Endodermal cell (in vitro differentiated cells): ENCODE measurements around the gene ADD1. TPM values are rescaled to one million over a fixed set of nuclear protein-coding genes. Genes with fewer than 3 reads are reported as not detected.
"Not testable (repeated sequence)": the region's sequence is repeated elsewhere in the genome, so short reads cannot be mapped to it uniquely, and the experiment has no call there.

ENCODE experiments used
- DNase-seq: peaks from one replicate; pipeline ENCODE4 v3.0.0-alpha.2; 2017
- H3K27ac ChIP-seq: 2 replicates; pipeline ENCODE4 v1.5.1; 2013; ENCODE audit warnings: mild to moderate bottlenecking, low read depth, low read length, moderate library complexity
- H3K27me3 ChIP-seq: 2 replicates; pipeline ENCODE4 v1.6.1; 2013; ENCODE audit warnings: mild to moderate bottlenecking, low read length, moderate library complexity; ENCODE audit not compliant: insufficient read depth, control insufficient read depth, poor library complexity, severe bottlenecking
- H3K36me3 ChIP-seq: 2 replicates; pipeline ENCODE4 v1.7.0; 2013; ENCODE audit warnings: mild to moderate bottlenecking, low read length, moderate library complexity; ENCODE audit not compliant: control insufficient read depth, insufficient read depth
- H3K4me1 ChIP-seq: one replicate; pipeline ENCODE4 v1.7.0; 2013; ENCODE audit warnings: low read length; ENCODE audit not compliant: control insufficient read depth, insufficient read depth
- H3K4me3 ChIP-seq: 2 replicates; pipeline ENCODE4 v1.5.1; 2013; ENCODE audit warnings: mild to moderate bottlenecking, low read length, moderate library complexity
- H3K9ac ChIP-seq: 2 replicates; pipeline ENCODE4 v1.6.1; 2013; ENCODE audit warnings: mild to moderate bottlenecking, low read length, moderate library complexity; ENCODE audit not compliant: poor library complexity, severe bottlenecking; ENCODE audit errors: extremely low read depth
- H3K9me3 ChIP-seq: 2 replicates; pipeline ENCODE4 v1.6.1; 2013; ENCODE audit warnings: mild to moderate bottlenecking, low read length, moderate library complexity; ENCODE audit not compliant: control insufficient read depth
- H3K27ac Mint-ChIP-seq: 2 replicates; pipeline ENCODE4 v1.8.0; 2020; ENCODE audit warnings: mixed read lengths
- H3K27me3 Mint-ChIP-seq: 2 replicates; pipeline ENCODE4 v1.8.0; 2021; ENCODE audit warnings: mild to moderate bottlenecking, mixed read lengths; ENCODE audit not compliant: insufficient read depth
- H3K36me3 Mint-ChIP-seq: 2 replicates; pipeline ENCODE4 v1.8.0; 2020; ENCODE audit warnings: low read depth, mixed read lengths
- H3K4me1 Mint-ChIP-seq: 2 replicates; pipeline ENCODE4 v1.8.0; 2020; ENCODE audit warnings: mixed read lengths
- H3K4me3 Mint-ChIP-seq: 2 replicates; pipeline ENCODE4 v1.8.0; 2020; ENCODE audit warnings: mild to moderate bottlenecking, moderate library complexity, mixed read lengths
- H3K9me3 Mint-ChIP-seq: 2 replicates; pipeline ENCODE4 v1.8.0; 2020; ENCODE audit warnings: mild to moderate bottlenecking, mixed read lengths
- WGBS, 2 experiments: methylation state at CpG; one replicate each; pipeline versions ENCODE4 v1.1.5 to v1.1.7; 2013; ENCODE audit warnings: missing lambda C conversion rate in 2 of 2, mixed read lengths in 1 of 2; ENCODE audit not compliant: insufficient coverage in 1 of 2, insufficient read length in 1 of 2; 5-methylcytosine and 5-hydroxymethylcytosine counted together
- total RNA-seq, 2 donors: library from RNA; stranded (reverse); fragmentation: NEBNext Ultra II Directional in 1 of 2; extraction: Animal tissue kit (Norgen Biotek cat#: 25700) in 1 of 2; gene quantifications; 2 replicates in 1 of 2; 3 replicates in 1 of 2; pipeline ENCODE4 v1.2.1, GENCODE V29; 2021
- TF ChIP-seq, protein P1 (sequence below): fragments of 200-600 bp; sonication (generic); conservative IDR thresholded peaks from 2 replicates; pipeline ENCODE4 v1.5.0; 2021; ENCODE audit warnings: antibody characterized with exemption, mild to moderate bottlenecking

ADD1 gene
- total RNA-seq, 2 donors from 2014 or later = 231 to 257 TPM

DNA sequence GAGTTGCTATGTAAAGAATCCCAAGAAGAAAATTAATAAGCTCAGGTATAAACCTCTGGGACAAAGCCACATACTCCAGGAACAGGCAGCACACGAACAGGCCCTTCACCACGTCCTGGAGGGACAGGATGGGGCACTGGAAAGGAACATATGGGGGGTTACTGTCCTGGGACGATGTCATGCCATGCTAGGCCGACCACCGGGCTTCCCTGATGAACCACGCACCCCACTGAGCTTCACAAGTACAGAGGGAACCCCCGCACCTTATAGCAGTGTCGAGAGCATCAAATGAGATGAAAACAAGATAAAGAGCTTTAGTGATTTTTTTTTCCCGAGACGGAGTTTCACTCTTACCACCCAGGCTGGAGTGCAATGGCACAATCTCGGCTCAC is 100.4 kb downstream of the ADD1 start:
- no peaks in the 10 kb centered on the region for H3K4me1 Mint-ChIP-seq
- H3K4me3 Mint-ChIP-seq = no peak overlapping the region
- no peak overlapping the region for H3K27ac ChIP-seq
- no peak overlapping the region for H3K27ac Mint-ChIP-seq
- H3K9me3 Mint-ChIP-seq = no peaks in the 10 kb centered on the region
- no peak overlapping the region for H3K9ac ChIP-seq
- H3K4me3 ChIP-seq = no peak overlapping the region
- H3K27me3 ChIP-seq = no peaks in the 10 kb centered on the region
- H3K36me3 ChIP-seq = peaks cover 91% of the 10 kb centered on the region
- WGBS, 2 experiments = 88 to 96% methylated on average over 10 to 11 of the region's 11 CpGs
- DNase-seq = peak; percentile 28
- no peaks in the 10 kb centered on the region for H3K27me3 Mint-ChIP-seq
- H3K4me1 ChIP-seq = peaks cover 3% of the 10 kb centered on the region
- H3K36me3 Mint-ChIP-seq = peaks cover 81% of the 10 kb centered on the region
- H3K9me3 ChIP-seq = no peaks in the 10 kb centered on the region
- TF ChIP-seq, protein P1, sequence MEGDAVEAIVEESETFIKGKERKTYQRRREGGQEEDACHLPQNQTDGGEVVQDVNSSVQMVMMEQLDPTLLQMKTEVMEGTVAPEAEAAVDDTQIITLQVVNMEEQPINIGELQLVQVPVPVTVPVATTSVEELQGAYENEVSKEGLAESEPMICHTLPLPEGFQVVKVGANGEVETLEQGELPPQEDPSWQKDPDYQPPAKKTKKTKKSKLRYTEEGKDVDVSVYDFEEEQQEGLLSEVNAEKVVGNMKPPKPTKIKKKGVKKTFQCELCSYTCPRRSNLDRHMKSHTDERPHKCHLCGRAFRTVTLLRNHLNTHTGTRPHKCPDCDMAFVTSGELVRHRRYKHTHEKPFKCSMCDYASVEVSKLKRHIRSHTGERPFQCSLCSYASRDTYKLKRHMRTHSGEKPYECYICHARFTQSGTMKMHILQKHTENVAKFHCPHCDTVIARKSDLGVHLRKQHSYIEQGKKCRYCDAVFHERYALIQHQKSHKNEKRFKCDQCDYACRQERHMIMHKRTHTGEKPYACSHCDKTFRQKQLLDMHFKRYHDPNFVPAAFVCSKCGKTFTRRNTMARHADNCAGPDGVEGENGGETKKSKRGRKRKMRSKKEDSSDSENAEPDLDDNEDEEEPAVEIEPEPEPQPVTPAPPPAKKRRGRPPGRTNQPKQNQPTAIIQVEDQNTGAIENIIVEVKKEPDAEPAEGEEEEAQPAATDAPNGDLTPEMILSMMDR = no peak

DNA sequence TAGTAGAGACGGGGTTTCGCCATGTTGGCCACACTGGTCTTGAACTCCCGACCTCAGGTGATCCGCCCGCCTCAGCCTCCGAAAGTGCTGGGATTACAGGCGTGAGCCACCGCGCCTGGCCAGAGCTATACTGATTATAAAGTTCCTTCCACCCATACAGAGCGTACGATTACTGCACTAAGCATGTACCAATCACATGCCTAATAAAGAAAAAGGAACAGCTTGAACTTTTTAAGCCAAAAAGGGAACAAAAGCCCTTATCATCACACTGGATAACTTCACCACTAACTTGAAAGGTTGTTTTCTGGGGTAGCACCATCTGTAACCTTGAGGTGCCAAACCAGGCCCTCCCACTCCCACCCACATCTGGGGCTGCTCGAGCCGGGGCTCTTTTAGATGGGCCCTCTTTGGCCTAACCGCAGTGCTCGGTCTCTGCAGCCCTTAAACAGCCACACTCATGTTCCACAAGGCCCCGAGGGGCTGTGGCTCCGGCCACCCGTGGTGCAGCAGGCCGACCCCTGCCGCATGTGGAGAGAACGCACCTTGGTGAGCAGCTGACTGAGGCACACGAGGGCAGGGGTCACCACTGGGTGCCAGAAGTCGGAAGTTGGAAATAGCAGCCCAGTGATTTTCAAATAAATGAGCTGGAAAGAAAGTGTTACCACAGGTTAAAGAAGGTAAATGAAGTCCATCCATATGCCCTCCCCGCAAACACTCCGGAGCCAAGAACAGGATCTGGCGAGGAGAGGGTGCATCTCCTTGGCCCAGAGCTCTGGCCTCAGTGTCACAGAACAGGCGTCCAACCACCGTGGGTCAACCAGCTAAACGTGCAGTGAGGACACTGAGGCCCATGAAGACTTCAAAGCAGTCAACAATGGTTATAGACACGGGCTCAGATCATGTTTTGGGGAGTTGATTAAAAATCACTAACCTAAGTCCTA is 101.2 kb downstream of the ADD1 start:
- TF ChIP-seq, protein P1 = no peak
- peaks cover 81% of the 10 kb centered on the region for H3K36me3 Mint-ChIP-seq
- H3K27ac ChIP-seq = no peak overlapping the region
- H3K4me1 Mint-ChIP-seq = no peaks in the 10 kb centered on the region
- no peak overlapping the region for H3K4me3 Mint-ChIP-seq
- no peaks in the 10 kb centered on the region for H3K9me3 ChIP-seq
- peaks cover 3% of the 10 kb centered on the region for H3K4me1 ChIP-seq
- no peaks in the 10 kb centered on the region for H3K27me3 ChIP-seq
- H3K27me3 Mint-ChIP-seq = no peaks in the 10 kb centered on the region
- no peak overlapping the region for H3K4me3 ChIP-seq
- 94% methylated on average over 24 to 30 of the region's 30 CpGs for WGBS, 2 experiments
- H3K36me3 ChIP-seq = peaks cover 91% of the 10 kb centered on the region
- no peak overlapping the region for H3K9ac ChIP-seq
- no peak overlapping the region for H3K27ac Mint-ChIP-seq
- no peaks in the 10 kb centered on the region for H3K9me3 Mint-ChIP-seq
- DNase-seq = peak; percentile 35

DNA sequence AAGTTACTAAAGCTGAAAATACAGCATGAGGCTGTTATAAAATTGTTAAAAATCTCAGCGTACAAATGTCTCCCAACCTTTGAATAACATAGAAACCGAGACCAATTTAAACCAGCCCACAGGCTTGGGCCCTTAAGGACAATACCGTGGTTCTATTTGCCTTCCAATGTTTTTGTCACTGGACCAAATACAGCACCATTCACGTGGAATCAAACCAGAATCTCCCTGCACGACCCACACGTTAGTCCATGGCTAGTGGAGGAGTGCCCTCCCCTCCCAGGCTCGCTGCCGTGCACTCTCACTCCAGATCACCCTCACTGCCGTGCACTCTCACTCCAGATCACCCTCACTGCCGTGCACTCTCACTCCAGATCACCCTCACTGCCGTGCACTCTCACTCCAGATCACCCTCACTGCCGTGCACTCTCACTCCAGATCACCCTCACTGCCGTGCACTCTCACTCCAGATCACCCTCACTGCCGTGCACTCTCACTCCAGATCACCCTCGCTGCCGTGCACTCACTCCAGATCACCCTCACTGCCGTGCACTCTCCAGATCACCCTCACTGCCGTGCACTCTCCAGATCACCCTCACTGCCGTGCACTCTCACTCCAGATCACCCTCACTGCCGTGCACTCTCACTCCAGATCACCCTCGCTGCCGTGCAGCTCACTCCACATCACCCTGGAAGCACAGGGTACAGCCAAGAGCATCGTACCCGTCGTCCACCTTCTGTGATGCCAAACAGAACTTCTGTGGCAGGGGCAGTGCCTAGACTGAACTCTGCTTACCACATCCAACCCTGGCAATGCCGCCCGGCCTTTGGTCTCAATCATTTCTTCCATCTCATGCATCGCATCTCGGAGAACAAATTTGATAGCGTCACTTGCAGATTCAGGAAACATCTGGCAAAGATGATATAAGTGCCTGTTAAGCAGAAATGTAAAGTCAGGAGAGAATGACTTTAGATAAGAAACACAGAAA is 102.3 kb downstream of the ADD1 start:
- 91 to 96% methylated on average over 19 to 26 of the region's 30 CpGs for WGBS, 2 experiments
- not testable (repeated sequence) for H3K9ac ChIP-seq, H3K27me3 ChIP-seq, H3K27ac Mint-ChIP-seq, H3K9me3 Mint-ChIP-seq, H3K4me3 ChIP-seq, H3K9me3 ChIP-seq, H3K4me1 Mint-ChIP-seq, H3K4me3 Mint-ChIP-seq, H3K4me1 ChIP-seq, H3K27ac ChIP-seq, H3K27me3 Mint-ChIP-seq
- peaks cover 79% of the 10 kb centered on the region for H3K36me3 Mint-ChIP-seq
- H3K36me3 ChIP-seq = peaks cover 91% of the 10 kb centered on the region
- peak; percentile 13 for DNase-seq
